B cell (primary cell): ENCODE results near the gene UBR3. TPM values are rescaled to one million over a fixed set of nuclear protein-coding genes. Genes with fewer than 3 reads are reported as not detected.
"Not testable (repeated sequence)": the region's sequence is repeated elsewhere in the genome, so short reads cannot be mapped to it uniquely, and the experiment has no call there.

Source experiments
- ATAC-seq: fragments of 200-7000 bp; cut with Tn5 transposase; one replicate; pipeline ENCODE4 v1.10.0; 2021; ENCODE audit warnings: low read depth, mild to moderate bottlenecking, moderate number of reproducible peaks, moderate library complexity
- CTCF ChIA-PET: fragments of 350-600 bp; sonication (Branson Sonifier 250); formaldehyde crosslinking; loops from one replicate; lab custom pipeline; 2021; ENCODE audit warnings: antibody characterized with exemption, inconsistent platforms; lab: Charles Lee
- POLR2A ChIA-PET: fragments of 350-600 bp; sonication (Branson Sonifier 250); formaldehyde crosslinking; loops from one replicate; lab custom pipeline; 2021; ENCODE audit warnings: antibody characterized with exemption; lab: Charles Lee
- DNase-seq: peaks from one replicate; pipeline ENCODE4 v3.0.0; 2013
- H2AFZ ChIP-seq: 2 replicates; pipeline ENCODE4 v1.6.1; 2012; ENCODE audit warnings: mild to moderate bottlenecking, low read depth, low read length; ENCODE audit not compliant: insufficient read depth, poor library complexity, severe bottlenecking
- H3K27ac ChIP-seq, 2 donors: 1 replicate in 1 of 2; 2 replicates in 1 of 2; pipeline ENCODE4 v1.5.1; 2012 to 2013; ENCODE audit warnings: low read length in 2 of 2, mild to moderate bottlenecking in 2 of 2, moderate library complexity in 1 of 2
- H3K27me3 ChIP-seq, 4 experiments: fragments of 200-600 bp in 1 of 4; sonication (generic) in 1 of 4; replicated peaks in 1 of 4; 1 replicate in 2 of 4; 2 replicates in 2 of 4; pipeline versions ENCODE4 v1.6.1 to v1.7.0; 2013 to 2016; ENCODE audit warnings: low read length in 3 of 4, mild to moderate bottlenecking in 2 of 4, mixed read lengths in 1 of 4, moderate library complexity in 1 of 4; ENCODE audit not compliant: insufficient read depth in 4 of 4, control insufficient read depth in 3 of 4; ENCODE audit errors: control extremely low read depth in 1 of 4
- H3K36me3 ChIP-seq, 2 experiments: replicated peaks in 1 of 2; 1 replicate in 1 of 2; 2 replicates in 1 of 2; pipeline versions ENCODE4 v1.6.1 to v1.7.1; 2013; ENCODE audit warnings: low read length in 1 of 2; ENCODE audit not compliant: insufficient read depth in 2 of 2, control insufficient read depth in 1 of 2; ENCODE audit errors: control extremely low read depth in 1 of 2, extremely low read depth in 1 of 2
- H3K4me1 ChIP-seq, 2 donors: fragments of 200-600 bp in 1 of 2; sonication (generic) in 1 of 2; 1 replicate in 1 of 2; 2 replicates in 1 of 2; pipeline versions ENCODE4 v1.5.1 to v1.6.1; 2013 to 2017; ENCODE audit warnings: low read length in 2 of 2; ENCODE audit not compliant: control insufficient read depth in 2 of 2, insufficient read depth in 2 of 2
- H3K4me2 ChIP-seq: replicated peaks from 2 replicates; pipeline ENCODE3; 2012; ENCODE audit warnings: mild to moderate bottlenecking, low read depth, low read length; ENCODE audit not compliant: poor library complexity, severe bottlenecking
- H3K4me3 ChIP-seq, 5 experiments: fragments of 200-600 bp in 1 of 5; sonication (generic) in 1 of 5; 1 replicate in 3 of 5; 2 replicates in 2 of 5; pipeline versions ENCODE4 v1.5.1 to v1.7.0; 2011 to 2016; ENCODE audit warnings: low read length in 4 of 5, mild to moderate bottlenecking in 4 of 5, low read depth in 2 of 5, control low read depth in 1 of 5, moderate library complexity in 1 of 5; ENCODE audit not compliant: insufficient read depth in 1 of 5; ENCODE audit errors: control extremely low read depth in 1 of 5, extremely low read depth in 1 of 5
- H3K79me2 ChIP-seq: fragments of 200-600 bp; sonication (generic); one replicate; pipeline ENCODE4 v1.6.0; 2016; ENCODE audit warnings: low read length; ENCODE audit not compliant: control insufficient read depth, insufficient read depth
- H3K9ac ChIP-seq: fragments of 200-600 bp; sonication (generic); 2 replicates; pipeline ENCODE4 v1.6.1; 2017; ENCODE audit warnings: mild to moderate bottlenecking, low read length, moderate library complexity
- H3K9me3 ChIP-seq, 3 donors: one replicate each; pipeline versions ENCODE4 v1.6.1 to v1.7.1; 2013; ENCODE audit warnings: low read length in 2 of 3; ENCODE audit not compliant: control insufficient read depth in 2 of 3, insufficient read depth in 1 of 3; ENCODE audit errors: control extremely low read depth in 1 of 3
- H4K20me1 ChIP-seq: 2 replicates; pipeline ENCODE4 v1.6.0; 2012; ENCODE audit warnings: mild to moderate bottlenecking, low read length; ENCODE audit not compliant: insufficient read depth, control insufficient read depth, poor library complexity, severe bottlenecking
- H3K27ac Mint-ChIP-seq: one replicate; pipeline ENCODE4 v1.8.0; 2021; ENCODE audit warnings: mixed read lengths
- H3K27me3 Mint-ChIP-seq: one replicate; pipeline ENCODE4 v1.8.0; 2021; ENCODE audit warnings: mixed read lengths
- H3K4me1 Mint-ChIP-seq: one replicate; pipeline ENCODE4 v1.8.0; 2021; ENCODE audit warnings: mixed read lengths
- H3K4me3 Mint-ChIP-seq: one replicate; pipeline ENCODE4 v1.8.0; 2021; ENCODE audit warnings: mixed read lengths
- H3K9me3 Mint-ChIP-seq: one replicate; pipeline ENCODE4 v1.8.0; 2022; ENCODE audit warnings: mixed read lengths; ENCODE audit not compliant: insufficient read depth
- CTCF ChIP-seq: fragments of 200-600 bp; IDR thresholded peaks from one replicate; pipeline ENCODE4 v1.8.0; 2022; ENCODE audit warnings: antibody characterized with exemption, mild to moderate bottlenecking
- EZH2 ChIP-seq: IDR thresholded peaks from 2 replicates; pipeline ENCODE4 v1.6.1; 2012; ENCODE audit warnings: borderline replicate concordance, low read depth, mild to moderate bottlenecking, moderate library complexity, low read length; ENCODE audit not compliant: insufficient read depth, poor library complexity, severe bottlenecking
- WGBS: methylation state at CpG from one replicate; pipeline ENCODE4 v1.1.5; 2013; ENCODE audit warnings: missing lambda C conversion rate; ENCODE audit not compliant: insufficient coverage; 5-methylcytosine and 5-hydroxymethylcytosine counted together
- intact Hi-C: fragments of 100-400 bp; cut with micrococcal nuclease; formaldehyde crosslinking; loops from one replicate; pipeline ENCODE4 v1.10.0; 2022
- polyA plus RNA-seq: library from polyadenylated mRNA; depleted of rRNA; stranded (reverse); fragments of >200 nt; gene quantifications from 2 replicates; pipeline ENCODE4 v1.2.3, GENCODE V29; 2012
- total RNA-seq, 2 donors: library from RNA; stranded (reverse); fragments of 120-200 nt in 1 of 2; gene quantifications; 1 replicate in 1 of 2; 2 replicates in 1 of 2; pipeline versions ENCODE4 v1.2.3 to v1.2.4, GENCODE V29; 2013 to 2022

The UBR3 gene
- total and polyA plus RNA-seq, 2 donors (not counting 1 experiment from before 2014, with no cell fraction given) = 5.9 to 58.1 TPM

- DNase-seq, H3K4me1 Mint-ChIP-seq, H3K27me3 Mint-ChIP-seq, ATAC-seq, H4K20me1 ChIP-seq, H3K4me3 ChIP-seq, H3K4me1 ChIP-seq, H3K4me3 Mint-ChIP-seq, H3K9me3 Mint-ChIP-seq, H3K4me2 ChIP-seq, H3K9ac ChIP-seq, POLR2A ChIA-PET, intact Hi-C loops, H2AFZ ChIP-seq, H3K27ac ChIP-seq, H3K27me3 ChIP-seq, H3K9me3 ChIP-seq, CTCF ChIA-PET, H3K27ac Mint-ChIP-seq: not testable (repeated sequence)
- Histone ChIP-seq H3K36me3 (peaks cover 10 to 47% of the 10 kb centered on the region in 2 experiments), H3K79me2 (peaks cover 28% of the 10 kb centered on the region)
- WGBS = no CpG with 5 or more reads among the region's 6 CpGs
Observed at GRCh38 chr2:169817369-169817768, 9.9 kb upstream of the UBR3 start.

DNA sequence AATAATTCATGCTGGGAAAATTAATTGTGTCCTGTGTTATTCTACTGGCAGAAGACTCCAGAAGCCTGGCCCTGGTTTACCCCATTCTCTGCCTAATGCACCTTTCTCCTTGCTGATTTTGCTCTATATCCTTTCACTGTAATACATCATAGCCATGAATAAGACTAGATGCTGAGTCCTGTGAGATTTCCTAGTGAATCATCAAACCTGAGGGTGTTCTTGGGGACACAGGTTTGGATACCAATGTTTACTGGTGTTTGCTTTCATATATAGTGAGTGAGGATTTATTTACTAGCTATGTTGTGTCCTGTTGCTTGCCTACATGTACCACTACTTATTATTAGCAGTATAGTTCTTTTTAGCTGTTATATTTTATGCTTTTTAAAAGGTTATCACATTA is 9.0 kb upstream of the UBR3 start:
- intact Hi-C loops = no loop called here
- Histone ChIP-seq H3K27me3 (no peaks in the 10 kb centered on the region), H3K4me3 (no peak overlapping the region), H4K20me1 (peaks cover 10% of the 10 kb centered on the region), H3K9me3 (no peaks in the 10 kb centered on the region), H2AFZ (no peak overlapping the region), H3K79me2 (peaks cover 37% of the 10 kb centered on the region), H3K4me1 (peaks cover 7 to 9% of the 10 kb centered on the region in 2 donors), H3K27ac (no peak overlapping the region), H3K36me3 (peaks cover 10 to 40% of the 10 kb centered on the region in 2 experiments), H3K4me2 (no peak overlapping the region), H3K9ac (no peak overlapping the region)
- no peak overlapping the region for H3K4me3 Mint-ChIP-seq
- no peaks in the 10 kb centered on the region for H3K27me3 Mint-ChIP-seq
- H3K4me1 Mint-ChIP-seq = peaks cover 13% of the 10 kb centered on the region
- H3K27ac Mint-ChIP-seq = no peak overlapping the region
- no peak for DNase-seq
- TF ChIP-seq CTCF = no peak
- TF ChIP-seq EZH2 = no peak
- POLR2A ChIA-PET = no interaction called here
- H3K9me3 Mint-ChIP-seq = no peaks in the 10 kb centered on the region
- CTCF ChIA-PET = no interaction called here
- no peak for ATAC-seq
